GM21526 (cell line): ENCODE measurements around the gene HHIPL1.

ENCODE experiments used
- ATAC-seq: cut with Tn5 transposase; IDR thresholded peaks from one replicate; pipeline ENCODE4 v1.9.1; 2021; ENCODE audit warnings: moderate library complexity; ENCODE audit not compliant: unreplicated experiment, low FRiP score

HHIPL1 gene

DNA sequence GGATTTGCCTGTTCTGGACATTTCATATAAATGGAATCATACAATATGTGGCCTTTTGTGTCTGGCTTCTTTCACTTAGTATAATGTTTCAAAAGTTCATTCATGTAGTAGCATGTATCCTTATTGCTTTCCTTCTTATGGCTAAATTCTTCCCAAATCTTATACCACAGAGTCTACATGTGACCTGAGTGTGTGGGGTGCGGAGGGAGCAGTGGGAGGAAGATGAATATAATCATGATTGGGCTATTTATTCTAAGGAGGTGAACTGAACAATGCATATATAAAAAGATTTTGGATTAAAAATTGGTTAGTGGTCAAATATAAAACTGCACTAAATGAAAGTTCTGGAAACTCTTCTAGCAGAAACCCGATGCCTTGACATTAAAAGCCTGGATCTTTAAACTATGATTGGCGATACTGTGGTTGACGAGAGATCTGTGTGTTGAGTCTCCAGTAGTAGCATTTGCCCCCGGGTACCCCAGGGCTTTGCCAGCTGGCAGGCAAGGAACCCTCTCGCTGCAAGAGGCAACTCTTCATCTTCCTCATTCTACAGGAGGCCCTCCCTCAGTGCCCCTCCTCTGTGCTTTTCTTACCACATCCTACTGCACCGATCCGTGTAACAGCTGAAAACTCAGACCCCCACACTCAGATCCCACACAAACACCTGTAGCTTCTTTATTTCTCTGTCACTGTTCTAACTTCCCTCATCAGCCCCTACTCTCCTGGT is 41.8 kb downstream of the HHIPL1 start:
- ATAC-seq = no peak

GRCh38 chr14:99687284-99688209 is 42.6 kb downstream of the HHIPL1 start:
- ATAC-seq = no peak

- ATAC-seq = no peak
Measured at GRCh38 chr14:99688210-99688581, 43.3 kb downstream of the HHIPL1 start.

GRCh38 chr14:99688629-99689028 is 43.7 kb downstream of the HHIPL1 start:
- no peak for ATAC-seq

DNA sequence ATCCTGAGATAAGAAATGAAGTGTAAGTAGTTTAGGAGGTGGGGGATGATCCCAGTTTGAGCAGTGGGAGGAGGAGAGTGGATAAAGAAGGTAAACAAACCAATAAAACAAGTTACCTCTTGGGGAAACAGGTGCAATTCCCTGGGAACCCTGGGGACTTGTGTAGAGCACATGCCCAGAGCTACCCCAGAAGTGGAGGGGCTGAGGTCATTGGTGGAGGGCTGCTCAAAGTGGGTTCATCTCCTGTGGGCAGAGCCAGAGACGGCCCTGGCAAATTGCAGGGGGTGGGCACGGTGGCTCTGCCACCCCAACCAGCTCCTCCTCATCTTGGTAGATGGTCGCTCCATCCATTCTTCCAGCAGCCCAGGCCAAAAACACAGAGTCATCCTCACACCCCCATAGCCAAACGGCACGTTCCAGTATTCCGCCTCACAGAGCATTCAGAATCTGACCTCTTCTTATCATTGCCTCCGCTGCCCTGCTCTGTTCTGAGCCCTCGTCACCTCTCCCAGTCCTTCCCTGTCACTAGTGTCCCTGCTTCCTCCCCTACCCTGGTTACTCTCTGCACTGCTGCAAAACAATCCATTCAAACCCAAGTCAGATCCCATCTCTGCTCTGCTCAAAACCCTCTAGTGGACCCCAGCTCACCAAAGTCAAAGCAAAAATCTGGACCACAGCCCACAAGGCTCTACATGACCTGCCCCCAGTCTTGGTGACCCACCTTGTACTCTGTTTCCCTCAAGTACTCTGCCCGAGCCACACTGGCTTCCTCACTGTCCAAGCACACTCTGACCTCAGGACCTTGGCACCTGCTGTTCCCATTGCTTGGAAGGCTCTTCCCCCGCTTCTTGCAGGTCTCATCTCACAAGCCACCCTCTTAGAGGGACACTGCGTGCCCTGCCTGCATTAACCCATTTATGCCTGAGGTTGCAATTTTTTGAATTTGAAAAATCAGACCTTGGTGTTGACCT is 44.6 kb downstream of the HHIPL1 start:
- ATAC-seq = no peak

- ATAC-seq = no peak
Measured at GRCh38 chr14:99690636-99691035, 45.7 kb downstream of the HHIPL1 start.

GRCh38 chr14:99691111-99691885 is 46.4 kb downstream of the HHIPL1 start:
- ATAC-seq = no peak

DNA sequence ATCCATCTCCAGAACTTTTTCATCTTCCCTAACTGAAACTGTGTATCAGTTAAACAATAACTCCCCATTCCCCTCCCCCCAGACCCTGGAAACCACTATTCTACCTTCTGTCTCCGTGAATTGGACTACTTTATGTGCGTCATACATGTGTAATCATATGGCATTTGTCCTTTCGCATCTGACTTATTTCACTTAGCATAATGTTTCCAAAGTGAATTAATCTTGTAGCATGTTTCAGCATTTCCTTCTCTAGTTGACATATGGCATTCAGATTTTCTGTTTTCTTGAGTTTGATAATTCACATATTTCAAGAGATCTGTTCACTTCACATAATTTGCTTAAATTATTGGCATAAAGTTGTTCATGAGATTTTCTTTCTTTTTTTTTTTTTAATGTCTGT is 49.0 kb downstream of the HHIPL1 start:
- no peak for ATAC-seq

DNA sequence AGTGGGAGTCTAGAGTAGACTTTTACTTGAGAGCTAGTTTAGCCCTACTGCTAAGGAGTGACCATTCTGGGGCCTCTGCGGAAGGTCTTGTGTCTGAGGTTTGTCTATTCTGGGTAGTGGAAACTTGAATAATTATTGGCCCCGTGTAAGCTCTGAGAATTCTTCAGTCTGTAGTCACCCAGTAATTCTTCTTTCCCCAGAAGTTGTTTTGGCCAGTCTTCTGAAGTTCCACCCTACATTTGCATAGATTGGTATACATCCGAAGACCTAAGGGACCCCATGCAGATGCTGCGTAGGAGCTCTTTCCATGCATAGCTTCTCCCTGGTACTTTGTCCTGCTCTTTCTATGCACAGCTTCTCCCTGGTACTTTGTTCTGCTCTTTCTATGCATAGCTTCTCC is 52.0 kb downstream of the HHIPL1 start:
- no peak for ATAC-seq

- ATAC-seq = no peak
Measured at GRCh38 chr14:99698236-99698635, 53.3 kb downstream of the HHIPL1 start.

DNA sequence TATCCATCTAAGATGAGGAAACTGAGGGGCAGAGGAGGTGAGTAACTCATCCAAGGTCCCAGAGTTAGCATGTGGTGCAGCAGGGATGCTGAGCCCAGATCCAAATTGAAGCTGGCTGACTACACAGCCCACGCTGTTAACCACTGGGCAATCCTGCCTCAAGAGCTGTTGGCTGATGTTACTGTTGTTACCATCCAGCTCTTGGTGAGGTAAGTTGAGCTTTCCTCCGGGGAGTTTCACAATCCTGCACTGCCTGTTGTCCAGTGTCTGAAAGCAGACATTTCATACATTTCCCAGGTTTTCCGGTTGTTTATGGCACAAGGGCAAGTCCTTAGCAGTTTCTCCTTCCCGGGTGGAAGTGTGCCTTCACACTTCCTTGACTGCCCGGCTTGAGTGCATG is 53.7 kb downstream of the HHIPL1 start:
- ATAC-seq = no peak

DNA sequence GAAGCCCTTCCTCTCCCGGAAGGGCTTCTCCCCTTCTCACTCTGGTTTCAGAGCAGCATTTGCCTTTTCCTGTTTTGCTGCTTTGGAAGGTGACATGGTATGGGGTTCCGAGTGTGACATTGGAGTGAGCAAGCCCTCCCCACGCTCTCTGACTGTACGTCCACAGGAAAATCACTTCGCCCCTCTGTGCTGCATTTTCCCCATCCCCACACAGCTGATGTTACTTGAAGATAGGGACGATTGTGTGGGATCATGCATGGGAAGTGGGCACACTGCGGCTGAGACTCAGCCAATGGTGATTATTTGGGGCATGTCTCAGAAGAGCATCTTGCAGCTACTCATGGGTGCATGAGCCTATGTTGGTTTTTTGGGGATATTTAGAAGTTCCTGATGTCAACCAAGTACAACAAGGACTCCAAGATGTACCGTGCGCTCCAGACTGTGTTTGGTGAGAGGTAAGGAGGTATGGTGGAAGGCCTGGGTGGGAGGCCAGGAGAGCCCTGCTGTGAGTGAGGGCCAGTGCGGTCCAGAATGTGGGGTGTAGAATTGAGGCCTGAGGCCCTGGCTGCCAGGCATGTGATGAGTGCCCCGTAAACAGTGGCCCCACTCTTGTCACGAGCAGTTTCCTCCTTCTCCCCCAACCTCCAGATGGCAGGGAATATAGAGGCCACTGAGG is 54.3 kb downstream of the HHIPL1 start:
- ATAC-seq = no peak

GRCh38 chr14:99699861-99700260 is 54.9 kb downstream of the HHIPL1 start:
- ATAC-seq = no peak

DNA sequence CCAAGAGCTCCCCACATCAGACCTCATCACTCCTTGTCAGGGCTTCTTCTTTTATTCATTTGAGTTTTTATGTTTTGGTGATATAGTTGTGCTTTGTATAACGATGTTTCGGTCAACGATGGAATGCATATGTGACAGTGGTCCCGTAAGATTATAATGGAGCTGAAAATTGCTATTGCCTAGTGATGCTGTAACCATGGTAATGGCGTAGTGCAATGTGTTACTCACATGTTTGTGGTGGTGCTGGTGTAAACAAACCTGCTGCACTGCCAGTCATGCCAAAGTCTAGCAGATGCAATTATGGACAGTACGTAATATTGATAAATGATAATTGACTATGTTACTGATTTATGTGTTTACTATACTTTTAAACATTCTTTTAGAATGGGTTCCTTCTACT is 55.5 kb downstream of the HHIPL1 start:
- ATAC-seq = no peak

DNA sequence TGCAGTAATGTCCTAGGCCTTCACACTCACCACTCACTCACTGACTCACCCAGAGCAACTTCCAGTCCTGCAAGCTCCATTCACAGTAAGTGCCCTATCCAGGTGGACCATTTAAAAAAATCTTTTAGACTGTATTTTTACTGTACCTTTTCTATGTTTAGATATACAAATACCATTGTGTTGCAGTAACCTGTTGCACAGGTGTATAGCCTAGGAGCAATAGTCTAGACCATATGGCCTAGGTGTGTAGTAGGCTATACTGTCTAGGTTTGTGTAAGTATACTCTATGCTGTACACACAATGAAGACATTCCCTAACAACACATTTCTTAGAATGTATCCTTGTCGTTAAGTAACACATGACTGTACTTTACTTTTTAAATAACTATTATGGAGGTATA is 56.3 kb downstream of the HHIPL1 start:
- no peak for ATAC-seq

GRCh38 chr14:99702115-99702514 is 57.2 kb downstream of the HHIPL1 start:
- ATAC-seq = no peak

DNA sequence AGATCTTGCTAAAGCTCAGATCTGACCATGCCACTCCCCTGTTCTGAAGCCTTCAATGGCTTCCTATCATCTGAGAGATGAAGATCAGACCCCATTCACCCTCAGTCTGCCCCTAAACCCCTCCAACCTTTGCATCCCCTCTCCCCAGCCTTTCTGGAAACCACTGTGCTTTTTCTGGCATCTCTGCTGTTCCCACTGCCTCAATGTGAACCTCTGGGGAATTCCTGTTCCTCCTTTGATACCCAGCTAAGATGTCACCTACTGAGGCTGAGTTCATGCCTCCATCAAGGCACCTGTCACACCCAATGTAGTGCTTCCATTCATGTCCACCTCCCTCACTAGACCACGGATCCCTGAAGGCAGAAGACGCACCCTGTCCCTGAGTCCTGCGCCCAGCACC is 58.5 kb downstream of the HHIPL1 start:
- no peak for ATAC-seq

- no peak for ATAC-seq
Measured at GRCh38 chr14:99704037-99704436, 59.1 kb downstream of the HHIPL1 start.

GRCh38 chr14:99706107-99706900 is 61.4 kb downstream of the HHIPL1 start:
- ATAC-seq = no peak
